A204.1 (cell line): ENCODE measurements around the gene KLC1.

Experiments used
- FAIRE-seq: peaks from 2 replicates; lab custom pipeline; 2012; peaks lifted over from hg19 to GRCh38; lab: Jason Lieb, UNC

KLC1 gene

GRCh38 chr14:103705504-103706284 is 76.7 kb downstream of the KLC1 start:
- no peak for FAIRE-seq

- FAIRE-seq: no peak
These were observed 77.7 kb downstream of the KLC1 start for GRCh38 chr14:103706551-103707328.

GRCh38 chr14:103707329-103708263 is 78.6 kb downstream of the KLC1 start:
- FAIRE-seq: no peak

- no peak for FAIRE-seq
These were observed 79.8 kb downstream of the KLC1 start for GRCh38 chr14:103708750-103709187.

GRCh38 chr14:103709814-103710213 is 80.8 kb downstream of the KLC1 start:
- no peak for FAIRE-seq

GRCh38 chr14:103710771-103711377 is 81.9 kb downstream of the KLC1 start:
- no peak for FAIRE-seq

GRCh38 chr14:103711516-103712431 is 82.8 kb downstream of the KLC1 start:
- no peak for FAIRE-seq

- no peak for FAIRE-seq
These were observed 83.7 kb downstream of the KLC1 start for GRCh38 chr14:103712633-103713247.

- FAIRE-seq: no peak
These were observed 84.5 kb downstream of the KLC1 start for GRCh38 chr14:103713304-103714062.

GRCh38 chr14:103714063-103714724 is 85.2 kb downstream of the KLC1 start:
- FAIRE-seq: no peak

- FAIRE-seq: peak; percentile 99
These were observed 86.3 kb downstream of the KLC1 start, which contains the start of the genes XRCC3 and ZFYVE21 for GRCh38 chr14:103715052-103716000. TSS of gene XRCC3 (minus strand) at chr14:103715451. CDS start at chr14:103711087, 4,364 bp downstream. TSS of gene ZFYVE21 (plus strand) at chr14:103715810. CDS start at chr14:103715842, 32 bp downstream.

- FAIRE-seq: no peak
These were observed 87.2 kb downstream of the KLC1 start for GRCh38 chr14:103716091-103716801.

- FAIRE-seq: no peak
These were observed 87.9 kb downstream of the KLC1 start for GRCh38 chr14:103716899-103717411.

GRCh38 chr14:103718572-103718971 is 89.6 kb downstream of the KLC1 start:
- FAIRE-seq: no peak

- no peak for FAIRE-seq
These were observed 90.7 kb downstream of the KLC1 start for GRCh38 chr14:103719751-103720150.

GRCh38 chr14:103721334-103722120 is 92.5 kb downstream of the KLC1 start:
- FAIRE-seq: no peak
